ENCODE results near the gene NUAK1. TPM values are rescaled to one million over a fixed set of nuclear protein-coding genes. Genes with fewer than 3 reads are reported as not detected.
A peak's percentile ranks its signal among the peaks of the same experiment; 100 is the strongest.

The NUAK1 gene
- total and polyA plus RNA-seq, 2 donors (not counting 1 experiment from before 2014, with no cell fraction given): 5.1 to 20.7 TPM

DNA sequence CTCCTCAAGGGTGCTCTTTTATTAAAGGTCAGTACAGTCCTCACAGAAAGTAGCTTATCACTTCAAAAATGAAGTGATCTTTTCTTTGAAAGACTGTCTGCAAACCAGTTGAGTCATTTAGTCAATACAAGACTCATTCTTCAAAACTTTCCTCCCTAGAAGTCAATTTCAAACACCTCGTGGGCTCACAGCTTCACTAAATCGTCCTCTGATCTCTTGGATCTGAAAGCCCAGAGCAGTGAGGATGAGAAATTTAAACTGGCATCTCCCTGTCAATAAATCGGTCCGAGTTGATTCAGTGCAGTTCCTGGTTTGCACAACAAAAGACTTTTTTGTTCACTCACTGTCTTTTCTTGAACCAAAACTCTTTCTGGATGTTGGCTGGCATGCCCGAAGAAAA is 44.5 kb downstream of the NUAK1 start:
- Histone ChIP-seq H3K9me3 (ENCODE audit: control insufficient read depth, insufficient read depth, low read depth, low read length) (no peaks in the 10 kb centered on the region), H3K4me3 (replicated peaks in 1 of 4; ENCODE audit: control extremely low read depth in 1 of 4, insufficient read depth in 1 of 4, low read depth in 3 of 4, low read length in 4 of 4) (no peak overlapping the region), H4K20me1 (ENCODE audit: control insufficient read depth, extremely low read depth, insufficient read depth, low read length) (no peaks in the 10 kb centered on the region), H2AFZ (ENCODE audit: low read length) (no peak overlapping the region), H3K4me1 (ENCODE audit: control insufficient read depth, extremely low read depth, insufficient read depth, low read length) (peaks cover 8% of the 10 kb centered on the region), H3K79me2 (ENCODE audit: control insufficient read depth, insufficient read depth, low read length) (no peaks in the 10 kb centered on the region), H3K27me3 (ENCODE audit: control insufficient read depth, insufficient read depth, low read length) (no peaks in the 10 kb centered on the region), H3K36me3 (ENCODE audit: control insufficient read depth, insufficient read depth, low read length) (no peaks in the 10 kb centered on the region), H3K27ac (ENCODE audit: insufficient read depth, low read length) (no peak overlapping the region), H3K9ac (ENCODE audit: insufficient read depth, low read length) (no peak overlapping the region), H3K4me2 (ENCODE audit: extremely low read depth, insufficient read depth, low read length) (no peak overlapping the region)
- TF ChIP-seq, protein P1, sequence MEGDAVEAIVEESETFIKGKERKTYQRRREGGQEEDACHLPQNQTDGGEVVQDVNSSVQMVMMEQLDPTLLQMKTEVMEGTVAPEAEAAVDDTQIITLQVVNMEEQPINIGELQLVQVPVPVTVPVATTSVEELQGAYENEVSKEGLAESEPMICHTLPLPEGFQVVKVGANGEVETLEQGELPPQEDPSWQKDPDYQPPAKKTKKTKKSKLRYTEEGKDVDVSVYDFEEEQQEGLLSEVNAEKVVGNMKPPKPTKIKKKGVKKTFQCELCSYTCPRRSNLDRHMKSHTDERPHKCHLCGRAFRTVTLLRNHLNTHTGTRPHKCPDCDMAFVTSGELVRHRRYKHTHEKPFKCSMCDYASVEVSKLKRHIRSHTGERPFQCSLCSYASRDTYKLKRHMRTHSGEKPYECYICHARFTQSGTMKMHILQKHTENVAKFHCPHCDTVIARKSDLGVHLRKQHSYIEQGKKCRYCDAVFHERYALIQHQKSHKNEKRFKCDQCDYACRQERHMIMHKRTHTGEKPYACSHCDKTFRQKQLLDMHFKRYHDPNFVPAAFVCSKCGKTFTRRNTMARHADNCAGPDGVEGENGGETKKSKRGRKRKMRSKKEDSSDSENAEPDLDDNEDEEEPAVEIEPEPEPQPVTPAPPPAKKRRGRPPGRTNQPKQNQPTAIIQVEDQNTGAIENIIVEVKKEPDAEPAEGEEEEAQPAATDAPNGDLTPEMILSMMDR (conservative IDR thresholded peaks at IDR 0.05 in 1 of 2, IDR thresholded peaks at IDR 0.05 in 1 of 2; ENCODE audit: low read depth in 1 of 2, low read length in 2 of 2): no peak
- no peak for TF ChIP-seq EZH2 (IDR thresholded peaks at IDR 0.05; ENCODE audit: low read length, missing control alignments)
- DNase-seq (ENCODE audit: low read depth in 2 of 2): peak in 1 of 2 donors; percentile 56

DNA sequence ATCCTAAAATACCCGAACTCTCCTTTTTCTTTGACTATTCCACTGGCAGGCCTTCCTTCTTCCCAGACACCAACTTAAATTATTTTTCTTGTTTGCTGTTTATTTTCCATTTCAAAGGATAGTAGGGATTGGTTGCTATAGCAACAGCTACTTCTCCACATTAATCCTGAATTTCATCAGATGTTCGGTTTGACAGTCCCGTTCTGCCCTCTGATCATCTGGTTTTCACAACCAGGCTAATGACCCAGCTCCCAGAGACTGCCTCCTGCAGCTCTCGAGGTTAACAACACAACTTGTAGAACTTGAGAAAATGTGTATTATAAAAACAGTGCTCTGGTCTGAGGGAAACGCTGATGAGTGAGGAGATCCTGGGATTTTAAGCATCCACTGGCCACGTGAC is 45.5 kb downstream of the NUAK1 start:
- H3K9ac ChIP-seq (ENCODE audit: insufficient read depth, low read length): no peak overlapping the region
- no peaks in the 10 kb centered on the region for H3K9me3 ChIP-seq (ENCODE audit: control insufficient read depth, insufficient read depth, low read depth, low read length)
- no peak for TF ChIP-seq EZH2 (IDR thresholded peaks at IDR 0.05; ENCODE audit: low read length, missing control alignments)
- TF ChIP-seq, protein P1 (conservative IDR thresholded peaks at IDR 0.05 in 1 of 2, IDR thresholded peaks at IDR 0.05 in 1 of 2; ENCODE audit: low read depth in 1 of 2, low read length in 2 of 2): no peak
- H3K4me2 ChIP-seq (ENCODE audit: extremely low read depth, insufficient read depth, low read length): no peak overlapping the region
- no peak overlapping the region for H3K27ac ChIP-seq (ENCODE audit: insufficient read depth, low read length)
- H3K79me2 ChIP-seq (ENCODE audit: control insufficient read depth, insufficient read depth, low read length): no peaks in the 10 kb centered on the region
- no peak overlapping the region for H2AFZ ChIP-seq (ENCODE audit: low read length)
- H4K20me1 ChIP-seq (ENCODE audit: control insufficient read depth, extremely low read depth, insufficient read depth, low read length): no peaks in the 10 kb centered on the region
- H3K4me3 ChIP-seq (replicated peaks in 1 of 4; ENCODE audit: control extremely low read depth in 1 of 4, insufficient read depth in 1 of 4, low read depth in 3 of 4, low read length in 4 of 4): no peak overlapping the region
- no peak for DNase-seq (ENCODE audit: low read depth in 2 of 2)
- peaks cover 10% of the 10 kb centered on the region for H3K4me1 ChIP-seq (ENCODE audit: control insufficient read depth, extremely low read depth, insufficient read depth, low read length)
- no peaks in the 10 kb centered on the region for H3K36me3 ChIP-seq (ENCODE audit: control insufficient read depth, insufficient read depth, low read length)
- H3K27me3 ChIP-seq (ENCODE audit: control insufficient read depth, insufficient read depth, low read length): no peaks in the 10 kb centered on the region

DNA sequence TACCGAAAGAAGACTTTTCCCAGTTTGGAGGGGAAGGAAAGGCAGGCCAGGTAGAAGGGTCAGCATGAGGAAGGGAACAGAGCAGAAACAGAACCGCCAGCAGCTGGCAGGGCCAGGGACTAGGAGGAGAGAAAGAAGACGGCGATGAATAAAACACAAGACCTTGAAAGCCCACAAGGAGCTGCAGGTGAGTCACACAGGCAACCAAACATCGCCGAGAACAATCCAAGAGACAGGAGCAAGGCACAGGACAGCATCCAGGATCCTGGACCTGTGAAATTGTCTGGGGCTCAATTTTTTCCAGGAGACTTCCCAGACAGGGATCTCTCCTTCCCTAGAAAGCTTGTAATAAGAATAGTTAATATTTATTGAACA is 47.3 kb downstream of the NUAK1 start:
- H3K27ac ChIP-seq (ENCODE audit: insufficient read depth, low read length): no peak overlapping the region
- no peaks in the 10 kb centered on the region for H3K36me3 ChIP-seq (ENCODE audit: control insufficient read depth, insufficient read depth, low read length)
- no peak overlapping the region for H2AFZ ChIP-seq (ENCODE audit: low read length)
- TF ChIP-seq, protein P1 (conservative IDR thresholded peaks at IDR 0.05 in 1 of 2, IDR thresholded peaks at IDR 0.05 in 1 of 2; ENCODE audit: low read depth in 1 of 2, low read length in 2 of 2): no peak
- TF ChIP-seq EZH2 (IDR thresholded peaks at IDR 0.05; ENCODE audit: low read length, missing control alignments): no peak
- no peaks in the 10 kb centered on the region for H3K27me3 ChIP-seq (ENCODE audit: control insufficient read depth, insufficient read depth, low read length)
- no peaks in the 10 kb centered on the region for H3K79me2 ChIP-seq (ENCODE audit: control insufficient read depth, insufficient read depth, low read length)
- H3K4me3 ChIP-seq (replicated peaks in 1 of 4; ENCODE audit: control extremely low read depth in 1 of 4, insufficient read depth in 1 of 4, low read depth in 3 of 4, low read length in 4 of 4): no peak overlapping the region
- H4K20me1 ChIP-seq (ENCODE audit: control insufficient read depth, extremely low read depth, insufficient read depth, low read length): no peaks in the 10 kb centered on the region
- peaks cover 10% of the 10 kb centered on the region for H3K4me1 ChIP-seq (ENCODE audit: control insufficient read depth, extremely low read depth, insufficient read depth, low read length)
- DNase-seq (ENCODE audit: low read depth in 2 of 2): peak in 1 of 2 donors; percentile 69
- no peaks in the 10 kb centered on the region for H3K9me3 ChIP-seq (ENCODE audit: control insufficient read depth, insufficient read depth, low read depth, low read length)
- no peak overlapping the region for H3K4me2 ChIP-seq (ENCODE audit: extremely low read depth, insufficient read depth, low read length)
- no peak overlapping the region for H3K9ac ChIP-seq (ENCODE audit: insufficient read depth, low read length)
